A549 (cell line): ENCODE results near the gene MOK.

ENCODE experiments used
- CTCF ChIP-seq: fragments of >200 bp; sonication (Bioruptor Twin); formaldehyde crosslinking; IDR thresholded peaks from 3 replicates; pipeline ENCODE4 v1.5.1; 2016
- EP300 ChIP-seq, 2 experiments: fragments of >200 bp; sonication (Bioruptor Twin); formaldehyde crosslinking; IDR thresholded peaks; 2 replicates in 1 of 2; 3 replicates in 1 of 2; pipeline ENCODE4 v1.6.1; 2016 to 2017
- ESRRA ChIP-seq: fragments of 150-350 bp; IDR thresholded peaks from 2 replicates; pipeline ENCODE4 v1.6.1; 2014; ENCODE audit warnings: mild to moderate bottlenecking, low read length, borderline replicate concordance
- KDM1A ChIP-seq: fragments of 200-600 bp; sonication (generic); IDR thresholded peaks from 2 replicates; pipeline ENCODE4 v1.6.1; 2016; ENCODE audit warnings: low read depth, mild to moderate bottlenecking
- POLR2A ChIP-seq: IDR thresholded peaks from 2 replicates; pipeline ENCODE4 v1.6.1; 2012; ENCODE audit warnings: mild to moderate bottlenecking, low read length
- ZFP36 ChIP-seq: fragments of 450-650 bp; IDR thresholded peaks from 2 replicates; pipeline ENCODE4 v1.6.1; 2014; ENCODE audit warnings: borderline replicate concordance; ENCODE audit not compliant: partially characterized antibody

GRCh38 chr14:102283631-102284129, 21.3 kb downstream of the MOK start:
- TF ChIP-seq CTCF (no peak), KDM1A (no peak), ESRRA (no peak), ZFP36 (no peak), POLR2A (no peak), EP300 (IDR thresholded peaks at IDR 0.05) (no peak)
